ENCODE results near the gene TGFBR2. TPM values are rescaled to one million over a fixed set of nuclear protein-coding genes. Genes with fewer than 3 reads are reported as not detected.

The TGFBR2 gene
- total RNA-seq, 1 donor from 2014 or later = 15.6 TPM

GRCh38 chr3:30692498-30693130 lies 86.2 kb downstream of the TGFBR2 start:
- no peaks in the 10 kb centered on the region for H3K27me3 Mint-ChIP-seq (ENCODE audit: low read depth)
- H3K4me3 Mint-ChIP-seq = no peak overlapping the region
- peaks cover 21% of the 10 kb centered on the region for H3K4me1 Mint-ChIP-seq
- DNase-seq (ENCODE audit: low spot score in 2 of 2, unreplicated experiment in 2 of 2) = no peak
- TF ChIP-seq CTCF (IDR thresholded peaks at IDR 0.05; ENCODE audit: unreplicated experiment) = no peak
- peaks cover 8% of the 10 kb centered on the region for H3K36me3 Mint-ChIP-seq
- no peaks in the 10 kb centered on the region for H3K9me3 Mint-ChIP-seq
- H3K27ac Mint-ChIP-seq = no peak overlapping the region

- no peaks in the 10 kb centered on the region for H3K27me3 Mint-ChIP-seq (ENCODE audit: low read depth)
- peaks cover 7% of the 10 kb centered on the region for H3K36me3 Mint-ChIP-seq
- peak; percentile 73 for TF ChIP-seq CTCF (IDR thresholded peaks at IDR 0.05; ENCODE audit: unreplicated experiment)
- H3K27ac Mint-ChIP-seq = no peak overlapping the region
- H3K4me3 Mint-ChIP-seq = no peak overlapping the region
- no peaks in the 10 kb centered on the region for H3K9me3 Mint-ChIP-seq
- H3K4me1 Mint-ChIP-seq = peaks cover 11% of the 10 kb centered on the region
- DNase-seq (ENCODE audit: low spot score in 2 of 2, unreplicated experiment in 2 of 2) = no peak
Observed at GRCh38 chr3:30693470-30694120, 87.2 kb downstream of the TGFBR2 start.

GRCh38 chr3:30694148-30694547 lies 87.7 kb downstream of the TGFBR2 start:
- Mint-ChIP-seq H3K36me3 (peaks cover 7% of the 10 kb centered on the region), H3K4me3 (no peak overlapping the region), H3K9me3 (no peaks in the 10 kb centered on the region), H3K27ac (no peak overlapping the region), H3K4me1 (peaks cover 5% of the 10 kb centered on the region), H3K27me3 (ENCODE audit: low read depth) (no peaks in the 10 kb centered on the region)
- no peak for TF ChIP-seq CTCF (IDR thresholded peaks at IDR 0.05; ENCODE audit: unreplicated experiment)
- no peak for DNase-seq (ENCODE audit: low spot score in 2 of 2, unreplicated experiment in 2 of 2)

GRCh38 chr3:30694668-30695067 lies 88.3 kb downstream of the TGFBR2 start:
- Mint-ChIP-seq H3K9me3 (no peaks in the 10 kb centered on the region), H3K27ac (no peak overlapping the region), H3K27me3 (ENCODE audit: low read depth) (no peaks in the 10 kb centered on the region), H3K36me3 (peaks cover 7% of the 10 kb centered on the region), H3K4me1 (peaks cover 2% of the 10 kb centered on the region), H3K4me3 (no peak overlapping the region)
- TF ChIP-seq CTCF (IDR thresholded peaks at IDR 0.05; ENCODE audit: unreplicated experiment) = no peak
- no peak for DNase-seq (ENCODE audit: low spot score in 2 of 2, unreplicated experiment in 2 of 2)

- Mint-ChIP-seq H3K9me3 (no peaks in the 10 kb centered on the region), H3K27ac (no peak overlapping the region), H3K4me1 (peaks cover 2% of the 10 kb centered on the region), H3K4me3 (no peak overlapping the region), H3K36me3 (peaks cover 7% of the 10 kb centered on the region), H3K27me3 (ENCODE audit: low read depth) (no peaks in the 10 kb centered on the region)
- no peak for TF ChIP-seq CTCF (IDR thresholded peaks at IDR 0.05; ENCODE audit: unreplicated experiment)
- DNase-seq (ENCODE audit: low spot score in 2 of 2, unreplicated experiment in 2 of 2) = no peak
Observed at GRCh38 chr3:30695302-30696061, 89.1 kb downstream of the TGFBR2 start.

Data from mesothelial cell of epicardium (in vitro differentiated cells).